ENCODE measurements around the gene STXBP6. TPM values are rescaled to one million over a fixed set of nuclear protein-coding genes. Genes with fewer than 3 reads are reported as not detected.

The STXBP6 gene
- total and polyA plus RNA-seq, 10 of the 15 experiments (the other 5 are each of a cell fraction or from before 2014, with no cell fraction given): 1.2 to 47.3 (median 1.9) TPM

DNA sequence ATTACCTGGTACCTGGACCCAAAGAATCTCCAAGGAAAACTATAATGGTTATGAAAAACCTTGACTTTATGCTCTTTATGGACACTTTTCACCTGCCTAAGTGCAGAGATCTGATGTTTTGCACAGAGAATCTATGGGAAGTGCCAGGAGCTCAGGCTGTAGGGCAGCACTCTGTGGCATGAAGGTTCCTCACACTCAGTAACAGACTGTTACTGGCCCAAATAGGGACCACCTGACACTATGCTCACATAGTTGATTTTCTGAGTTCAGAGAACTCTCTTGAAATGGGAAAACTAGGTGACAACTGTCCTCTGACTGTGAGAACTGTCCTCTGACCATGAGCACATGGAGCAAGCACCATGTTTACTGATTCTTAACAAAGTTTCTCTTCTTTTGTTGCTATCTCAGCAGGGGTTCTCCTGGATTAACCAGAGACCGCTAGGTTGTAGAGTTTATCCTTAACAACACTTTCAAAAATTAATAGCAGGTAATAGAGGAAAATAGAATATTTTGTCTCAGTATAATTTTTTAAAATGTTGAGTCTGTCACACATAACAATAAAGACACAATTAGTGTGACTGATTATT, 101.6 kb downstream of the STXBP6 start (continued):
- TF ChIP-seq, protein P1, sequence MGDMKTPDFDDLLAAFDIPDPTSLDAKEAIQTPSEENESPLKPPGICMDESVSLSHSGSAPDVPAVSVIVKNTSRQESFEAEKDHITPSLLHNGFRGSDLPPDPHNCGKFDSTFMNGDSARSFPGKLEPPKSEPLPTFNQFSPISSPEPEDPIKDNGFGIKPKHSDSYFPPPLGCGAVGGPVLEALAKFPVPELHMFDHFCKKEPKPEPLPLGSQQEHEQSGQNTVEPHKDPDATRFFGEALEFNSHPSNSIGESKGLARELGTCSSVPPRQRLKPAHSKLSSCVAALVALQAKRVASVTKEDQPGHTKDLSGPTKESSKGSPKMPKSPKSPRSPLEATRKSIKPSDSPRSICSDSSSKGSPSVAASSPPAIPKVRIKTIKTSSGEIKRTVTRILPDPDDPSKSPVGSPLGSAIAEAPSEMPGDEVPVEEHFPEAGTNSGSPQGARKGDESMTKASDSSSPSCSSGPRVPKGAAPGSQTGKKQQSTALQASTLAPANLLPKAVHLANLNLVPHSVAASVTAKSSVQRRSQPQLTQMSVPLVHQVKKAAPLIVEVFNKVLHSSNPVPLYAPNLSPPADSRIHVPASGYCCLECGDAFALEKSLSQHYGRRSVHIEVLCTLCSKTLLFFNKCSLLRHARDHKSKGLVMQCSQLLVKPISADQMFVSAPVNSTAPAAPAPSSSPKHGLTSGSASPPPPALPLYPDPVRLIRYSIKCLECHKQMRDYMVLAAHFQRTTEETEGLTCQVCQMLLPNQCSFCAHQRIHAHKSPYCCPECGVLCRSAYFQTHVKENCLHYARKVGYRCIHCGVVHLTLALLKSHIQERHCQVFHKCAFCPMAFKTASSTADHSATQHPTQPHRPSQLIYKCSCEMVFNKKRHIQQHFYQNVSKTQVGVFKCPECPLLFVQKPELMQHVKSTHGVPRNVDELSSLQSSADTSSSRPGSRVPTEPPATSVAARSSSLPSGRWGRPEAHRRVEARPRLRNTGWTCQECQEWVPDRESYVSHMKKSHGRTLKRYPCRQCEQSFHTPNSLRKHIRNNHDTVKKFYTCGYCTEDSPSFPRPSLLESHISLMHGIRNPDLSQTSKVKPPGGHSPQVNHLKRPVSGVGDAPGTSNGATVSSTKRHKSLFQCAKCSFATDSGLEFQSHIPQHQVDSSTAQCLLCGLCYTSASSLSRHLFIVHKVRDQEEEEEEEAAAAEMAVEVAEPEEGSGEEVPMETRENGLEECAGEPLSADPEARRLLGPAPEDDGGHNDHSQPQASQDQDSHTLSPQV (IDR thresholded peaks at IDR 0.05): no peak
- no peak for TF ChIP-seq GATAD2B (conservative IDR thresholded peaks at IDR 0.05; ENCODE audit: low read depth)

DNA sequence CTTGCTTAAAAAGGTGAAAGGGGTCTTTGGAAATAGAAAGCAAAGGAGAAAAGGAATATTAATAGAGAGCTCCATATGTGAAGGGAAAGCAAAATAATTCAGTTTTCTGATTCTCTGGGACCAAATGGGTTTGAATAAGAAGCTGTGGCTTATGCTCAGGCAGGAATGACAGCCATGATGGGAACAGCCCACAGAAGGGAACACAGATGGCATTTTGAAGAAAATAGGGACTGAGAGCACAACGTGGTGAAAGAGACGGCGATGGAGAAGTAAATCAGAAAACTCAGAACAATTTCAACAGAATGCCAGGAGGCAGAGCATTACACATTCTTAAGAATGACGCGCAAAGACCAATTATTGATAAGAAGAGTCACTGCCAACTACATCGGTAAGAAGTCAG, 102.8 kb downstream of the STXBP6 start:
- POLR2A ChIA-PET: no interaction called here
- H3K27me3 ChIP-seq (replicated peaks in 1 of 2; ENCODE audit: control insufficient read depth in 2 of 2, insufficient read depth in 2 of 2, low read length in 1 of 2): no peaks in the 10 kb centered on the region
- no peaks in the 10 kb centered on the region for H3K79me2 ChIP-seq (ENCODE audit: control insufficient read depth, insufficient read depth, low read length)
- intact Hi-C loops (cut with micrococcal nuclease; ENCODE audit: unreplicated experiment): loop anchor here (10.0 kb wide), 1 partner anchor 142 kb away; no protein-coding TSS in a partner anchor
- ATAC-seq (no peak), DNase-seq (ENCODE audit: low read depth, low spot score) (no peak), FAIRE-seq (no peak)
- no peak overlapping the region for H3K4me2 ChIP-seq (ENCODE audit: control insufficient read depth, insufficient read depth)
- in situ Hi-C loops (cut with MboI): no loop called here
- no peaks in the 10 kb centered on the region for H4K20me1 ChIP-seq (ENCODE audit: control insufficient read depth, insufficient read depth)
- no peak overlapping the region for H2AFZ ChIP-seq (ENCODE audit: control insufficient read depth, low read depth, low read length)
- CTCF ChIA-PET: interaction anchor here (0.9 to 1.0 kb wide), 3 partner anchors 26 to 134 kb away, joined by 3 read pairs; no protein-coding TSS in a partner anchor
- H3K4me1 ChIP-seq (ENCODE audit: control insufficient read depth, insufficient read depth, low read length): no peaks in the 10 kb centered on the region; the same call in 1 of the 2 replicates
- SMC1A ChIA-PET (ENCODE audit: uncharacterized antibody, unreplicated experiment): interaction anchor here (1.0 to 2.5 kb wide), 8 partner anchors 10 to 82 kb away, joined by 3 to 6 read pairs (median 5); no protein-coding TSS in a partner anchor
- no peaks in the 10 kb centered on the region for H3K9me3 ChIP-seq (replicated peaks; ENCODE audit: control insufficient read depth, insufficient read depth, low read length)
- no peak overlapping the region for H3K27ac ChIP-seq (ENCODE audit: control insufficient read depth, insufficient read depth)
- RAD21 ChIA-PET (ENCODE audit: unreplicated experiment): interaction anchor here (1.4 to 2.0 kb wide), 2 partner anchors 27 to 32 kb away, joined by 3 to 8 read pairs; no protein-coding TSS in a partner anchor
- no TSS peak for BruUV-seq (replicated peaks)
- no peak overlapping the region for H3K9ac ChIP-seq (ENCODE audit: control insufficient read depth, insufficient read depth, low read length)
- 72% methylated on average over 6 of the region's 6 CpGs for WGBS (ENCODE audit: insufficient coverage, insufficient replicate concordance, low lambda C conversion rate, missing lambda C conversion rate)
- no peak for TF ChIP-seq TAF1 (IDR thresholded peaks at IDR 0.05; ENCODE audit: borderline replicate concordance, low read depth, low read length)
- no peak for TF ChIP-seq DPF2 (IDR thresholded peaks at IDR 0.05)
- TF ChIP-seq NFXL1 (IDR thresholded peaks at IDR 0.05; ENCODE audit: borderline replicate concordance): no peak
- no peak overlapping the region for H3K4me3 ChIP-seq
- no peaks in the 10 kb centered on the region for H3K36me3 ChIP-seq (ENCODE audit: control insufficient read depth in 2 of 2, insufficient read depth in 2 of 2, low read length in 1 of 2)
